ENCODE data around the gene BORCS6. TPM values are rescaled to one million over a fixed set of nuclear protein-coding genes. Genes with fewer than 3 reads are reported as not detected.
A peak's percentile ranks its signal among the peaks of the same experiment; 100 is the strongest.

BORCS6 gene
- total and polyA plus RNA-seq, 9 of the 15 experiments (the other 6 are each of a cell fraction or from before 2014, with no cell fraction given): 0.01 to 7.4 (median 2.3) TPM

DNA sequence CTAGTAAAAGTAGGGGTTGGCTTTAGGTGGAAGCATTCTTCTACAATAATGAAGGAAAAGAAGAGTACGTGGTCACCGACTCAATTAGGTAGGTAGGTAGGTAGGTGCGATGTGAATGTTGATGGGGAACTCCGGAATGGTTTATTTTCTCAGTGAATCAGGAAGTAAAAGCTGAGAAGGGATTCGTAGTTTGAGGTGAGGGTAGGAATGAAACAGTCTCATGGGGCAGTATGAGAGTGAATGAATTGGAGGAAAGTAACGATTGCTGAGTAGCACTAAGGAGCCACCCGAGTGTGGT lies 51.7 kb downstream of the BORCS6 start (continued):
- TF ChIP-seq, protein P1, sequence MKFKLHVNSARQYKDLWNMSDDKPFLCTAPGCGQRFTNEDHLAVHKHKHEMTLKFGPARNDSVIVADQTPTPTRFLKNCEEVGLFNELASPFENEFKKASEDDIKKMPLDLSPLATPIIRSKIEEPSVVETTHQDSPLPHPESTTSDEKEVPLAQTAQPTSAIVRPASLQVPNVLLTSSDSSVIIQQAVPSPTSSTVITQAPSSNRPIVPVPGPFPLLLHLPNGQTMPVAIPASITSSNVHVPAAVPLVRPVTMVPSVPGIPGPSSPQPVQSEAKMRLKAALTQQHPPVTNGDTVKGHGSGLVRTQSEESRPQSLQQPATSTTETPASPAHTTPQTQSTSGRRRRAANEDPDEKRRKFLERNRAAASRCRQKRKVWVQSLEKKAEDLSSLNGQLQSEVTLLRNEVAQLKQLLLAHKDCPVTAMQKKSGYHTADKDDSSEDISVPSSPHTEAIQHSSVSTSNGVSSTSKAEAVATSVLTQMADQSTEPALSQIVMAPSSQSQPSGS (CRISPR knock-in tag; IDR thresholded peaks at IDR 0.05): no peak
- TF ChIP-seq KLF1 (tag; IDR thresholded peaks at IDR 0.05) (no peak), ZNF431 (CRISPR knock-in tag; IDR thresholded peaks at IDR 0.05) (no peak)

MicroRNAs within 50 kb of the gene (microRNA counts, 767-probe panel; counts per million panel counts)
- microRNA hsa-miR-4521: not detected

Small RNA genes lying within 50 kb of the gene (microRNA-seq; reads per million reads assigned to microRNA genes)
- gene MIR4521 (ENCODE audit: borderline microRNAs expressed): 819 reads per million, percentile 91 among the genes with 10 or more reads in this experiment
- gene MIR6883 (ENCODE audit: borderline microRNAs expressed): 0.27 reads per million

Other genes with a start within 250 kb of the BORCS6 start
Only the 7 nearest of the 18 such genes appear.
- 0.09 and 0.45 TPM in 2 replicates for gene HES7, start 66.1 kb downstream of the BORCS6 start, total RNA-seq (2014; rRNA removed)
- gene HES7, start 66.1 kb downstream of the BORCS6 start, total RNA-seq (2014; rRNA removed; fragmentation: Illumina TruSeq; extraction: Trizol): 0.22 TPM in 1 of 2 replicates, not detected in the other
- gene HES7, start 66.1 kb downstream of the BORCS6 start, total RNA-seq (2015; rRNA removed; fragmentation: Illumina TruSeq; extraction: Trizol): not detected in 2 replicates
- 1.1 and 2.2 TPM in 2 replicates for gene HES7, start 66.1 kb downstream of the BORCS6 start, total RNA-seq (2021)
- 0.14 and 0.31 TPM in 2 replicates for gene HES7, start 66.1 kb downstream of the BORCS6 start, polyA plus RNA-seq (2011; rRNA removed)
- gene HES7, start 66.1 kb downstream of the BORCS6 start, polyA plus RNA-seq (2014; fragmentation: Illumina TruSeq; extraction: Trizol): 0.11 and 0.13 TPM in 2 replicates
- under 1 TPM; 0.03 to 0.06 TPM for gene HES7, start 66.1 kb downstream of the BORCS6 start, polyA plus RNA-seq (2014; fragmentation: Nextera tagmentation; extraction: Ambion mirVana)
- 0.16 and 1.7 TPM in 2 replicates for gene HES7, start 66.1 kb downstream of the BORCS6 start, polyA plus RNA-seq (2014; rRNA removed)
- 4.5 and 10.5 TPM in 2 replicates for gene PER1, start 37.8 kb downstream of the BORCS6 start, total RNA-seq (2014; rRNA removed)
- gene PER1, start 37.8 kb downstream of the BORCS6 start, total RNA-seq (2014; rRNA removed; fragmentation: Illumina TruSeq; extraction: Trizol): 1.3 and 2.1 TPM in 2 replicates
- 1.6 and 2.0 TPM in 2 replicates for gene PER1, start 37.8 kb downstream of the BORCS6 start, total RNA-seq (2015; rRNA removed; fragmentation: Illumina TruSeq; extraction: Trizol)
- 24.4 and 26.0 TPM in 2 replicates for gene PER1, start 37.8 kb downstream of the BORCS6 start, total RNA-seq (2021)
- 3.4 and 11.1 TPM in 2 replicates for gene PER1, start 37.8 kb downstream of the BORCS6 start, polyA plus RNA-seq (2011; rRNA removed)
- 6.7 and 11.2 TPM in 2 replicates for gene PER1, start 37.8 kb downstream of the BORCS6 start, polyA plus RNA-seq (2014; fragmentation: Illumina TruSeq; extraction: Trizol)
- gene PER1, start 37.8 kb downstream of the BORCS6 start, polyA plus RNA-seq (2014; fragmentation: Nextera tagmentation; extraction: Ambion mirVana): under 1 TPM; 0.13 to 0.25 TPM
- gene PER1, start 37.8 kb downstream of the BORCS6 start, polyA plus RNA-seq (2014; rRNA removed): 11.0 TPM in 2 replicates
- 5.9 and 6.0 TPM in 2 replicates for gene VAMP2, start 27.2 kb downstream of the BORCS6 start, total RNA-seq (2014; rRNA removed)
- gene VAMP2, start 27.2 kb downstream of the BORCS6 start, total RNA-seq (2014; rRNA removed; fragmentation: Illumina TruSeq; extraction: Trizol): 4.8 and 5.5 TPM in 2 replicates
- gene VAMP2, start 27.2 kb downstream of the BORCS6 start, total RNA-seq (2015; rRNA removed; fragmentation: Illumina TruSeq; extraction: Trizol): 4.4 and 4.9 TPM in 2 replicates
- 17.5 and 23.4 TPM in 2 replicates for gene VAMP2, start 27.2 kb downstream of the BORCS6 start, total RNA-seq (2021)
- 13.4 and 22.8 TPM in 2 replicates for gene VAMP2, start 27.2 kb downstream of the BORCS6 start, polyA plus RNA-seq (2011; rRNA removed)
- gene VAMP2, start 27.2 kb downstream of the BORCS6 start, polyA plus RNA-seq (2014; fragmentation: Illumina TruSeq; extraction: Trizol): 28.1 and 31.8 TPM in 2 replicates
- 1 to 10 TPM; 2.3 to 3.2 TPM for gene VAMP2, start 27.2 kb downstream of the BORCS6 start, polyA plus RNA-seq (2014; fragmentation: Nextera tagmentation; extraction: Ambion mirVana)
- gene VAMP2, start 27.2 kb downstream of the BORCS6 start, polyA plus RNA-seq (2014; rRNA removed): 22.9 and 23.3 TPM in 2 replicates
- 11.4 and 15.5 TPM in 2 replicates for gene TMEM107, start 13.8 kb downstream of the BORCS6 start, total RNA-seq (2014; rRNA removed)
- gene TMEM107, start 13.8 kb downstream of the BORCS6 start, total RNA-seq (2014; rRNA removed; fragmentation: Illumina TruSeq; extraction: Trizol): 24.0 and 28.1 TPM in 2 replicates
- 16.8 and 16.9 TPM in 2 replicates for gene TMEM107, start 13.8 kb downstream of the BORCS6 start, total RNA-seq (2015; rRNA removed; fragmentation: Illumina TruSeq; extraction: Trizol)
- 16.3 and 16.8 TPM in 2 replicates for gene TMEM107, start 13.8 kb downstream of the BORCS6 start, total RNA-seq (2021)
- gene TMEM107, start 13.8 kb downstream of the BORCS6 start, polyA plus RNA-seq (2011; rRNA removed): 23.1 and 26.2 TPM in 2 replicates
- gene TMEM107, start 13.8 kb downstream of the BORCS6 start, polyA plus RNA-seq (2014; fragmentation: Illumina TruSeq; extraction: Trizol): 7.1 and 9.7 TPM in 2 replicates
- 10 to 100 TPM; 17.4 to 19.5 TPM for gene TMEM107, start 13.8 kb downstream of the BORCS6 start, polyA plus RNA-seq (2014; fragmentation: Nextera tagmentation; extraction: Ambion mirVana)
- gene TMEM107, start 13.8 kb downstream of the BORCS6 start, polyA plus RNA-seq (2014; rRNA removed): 12.5 and 16.7 TPM in 2 replicates
- 78.1 and 96.2 TPM in 2 replicates for gene AURKB, start 20.4 kb upstream of the BORCS6 start, total RNA-seq (2014; rRNA removed)
- 46.7 and 60.3 TPM in 2 replicates for gene AURKB, start 20.4 kb upstream of the BORCS6 start, total RNA-seq (2014; rRNA removed; fragmentation: Illumina TruSeq; extraction: Trizol)
- 67.7 and 74.8 TPM in 2 replicates for gene AURKB, start 20.4 kb upstream of the BORCS6 start, total RNA-seq (2015; rRNA removed; fragmentation: Illumina TruSeq; extraction: Trizol)
- gene AURKB, start 20.4 kb upstream of the BORCS6 start, total RNA-seq (2021): 99.8 and 104 TPM in 2 replicates
- 27.2 and 57.3 TPM in 2 replicates for gene AURKB, start 20.4 kb upstream of the BORCS6 start, polyA plus RNA-seq (2011; rRNA removed)
- 114 and 128 TPM in 2 replicates for gene AURKB, start 20.4 kb upstream of the BORCS6 start, polyA plus RNA-seq (2014; fragmentation: Illumina TruSeq; extraction: Trizol)
- 100 to 1,000 TPM in 1 of 2 experiments, 10 to 100 TPM in 1; 63.4 to 101 TPM for gene AURKB, start 20.4 kb upstream of the BORCS6 start, polyA plus RNA-seq (2014; fragmentation: Nextera tagmentation; extraction: Ambion mirVana)
- 51.3 and 62.7 TPM in 2 replicates for gene AURKB, start 20.4 kb upstream of the BORCS6 start, polyA plus RNA-seq (2014; rRNA removed)
- 5.7 and 9.6 TPM in 2 replicates for gene CTC1, start 57.9 kb upstream of the BORCS6 start, total RNA-seq (2014; rRNA removed)
- gene CTC1, start 57.9 kb upstream of the BORCS6 start, total RNA-seq (2014; rRNA removed; fragmentation: Illumina TruSeq; extraction: Trizol): 6.7 and 9.3 TPM in 2 replicates
- 3.8 and 5.8 TPM in 2 replicates for gene CTC1, start 57.9 kb upstream of the BORCS6 start, total RNA-seq (2015; rRNA removed; fragmentation: Illumina TruSeq; extraction: Trizol)
- 29.7 and 32.8 TPM in 2 replicates for gene CTC1, start 57.9 kb upstream of the BORCS6 start, total RNA-seq (2021)
- 9.6 and 15.3 TPM in 2 replicates for gene CTC1, start 57.9 kb upstream of the BORCS6 start, polyA plus RNA-seq (2011; rRNA removed)
- 19.8 and 20.8 TPM in 2 replicates for gene CTC1, start 57.9 kb upstream of the BORCS6 start, polyA plus RNA-seq (2014; fragmentation: Illumina TruSeq; extraction: Trizol)
- gene CTC1, start 57.9 kb upstream of the BORCS6 start, polyA plus RNA-seq (2014; fragmentation: Nextera tagmentation; extraction: Ambion mirVana): 1 to 10 TPM; 3.1 to 5.1 TPM
- gene CTC1, start 57.9 kb upstream of the BORCS6 start, polyA plus RNA-seq (2014; rRNA removed): 14.1 and 21.4 TPM in 2 replicates
- 59.2 and 69.0 TPM in 2 replicates for gene PFAS, start 59.1 kb upstream of the BORCS6 start, total RNA-seq (2014; rRNA removed)
- 36.2 and 43.9 TPM in 2 replicates for gene PFAS, start 59.1 kb upstream of the BORCS6 start, total RNA-seq (2014; rRNA removed; fragmentation: Illumina TruSeq; extraction: Trizol)
- gene PFAS, start 59.1 kb upstream of the BORCS6 start, total RNA-seq (2015; rRNA removed; fragmentation: Illumina TruSeq; extraction: Trizol): 33.6 and 33.7 TPM in 2 replicates
- 128 and 131 TPM in 2 replicates for gene PFAS, start 59.1 kb upstream of the BORCS6 start, total RNA-seq (2021)
- 27.3 and 39.8 TPM in 2 replicates for gene PFAS, start 59.1 kb upstream of the BORCS6 start, polyA plus RNA-seq (2011; rRNA removed)
- 44.8 and 50.5 TPM in 2 replicates for gene PFAS, start 59.1 kb upstream of the BORCS6 start, polyA plus RNA-seq (2014; fragmentation: Illumina TruSeq; extraction: Trizol)
- 10 to 100 TPM; 11.6 to 18.2 TPM for gene PFAS, start 59.1 kb upstream of the BORCS6 start, polyA plus RNA-seq (2014; fragmentation: Nextera tagmentation; extraction: Ambion mirVana)
- 46.9 and 53.3 TPM in 2 replicates for gene PFAS, start 59.1 kb upstream of the BORCS6 start, polyA plus RNA-seq (2014; rRNA removed)